CMK (cell line): Measurements from ENCODE around the gene PRIMA1.

ENCODE experiments used
- DNase-seq: peaks from one replicate; pipeline ENCODE4 v3.0.0-alpha.2; 2010; ENCODE audit warnings: low read depth

Gene PRIMA1

DNA sequence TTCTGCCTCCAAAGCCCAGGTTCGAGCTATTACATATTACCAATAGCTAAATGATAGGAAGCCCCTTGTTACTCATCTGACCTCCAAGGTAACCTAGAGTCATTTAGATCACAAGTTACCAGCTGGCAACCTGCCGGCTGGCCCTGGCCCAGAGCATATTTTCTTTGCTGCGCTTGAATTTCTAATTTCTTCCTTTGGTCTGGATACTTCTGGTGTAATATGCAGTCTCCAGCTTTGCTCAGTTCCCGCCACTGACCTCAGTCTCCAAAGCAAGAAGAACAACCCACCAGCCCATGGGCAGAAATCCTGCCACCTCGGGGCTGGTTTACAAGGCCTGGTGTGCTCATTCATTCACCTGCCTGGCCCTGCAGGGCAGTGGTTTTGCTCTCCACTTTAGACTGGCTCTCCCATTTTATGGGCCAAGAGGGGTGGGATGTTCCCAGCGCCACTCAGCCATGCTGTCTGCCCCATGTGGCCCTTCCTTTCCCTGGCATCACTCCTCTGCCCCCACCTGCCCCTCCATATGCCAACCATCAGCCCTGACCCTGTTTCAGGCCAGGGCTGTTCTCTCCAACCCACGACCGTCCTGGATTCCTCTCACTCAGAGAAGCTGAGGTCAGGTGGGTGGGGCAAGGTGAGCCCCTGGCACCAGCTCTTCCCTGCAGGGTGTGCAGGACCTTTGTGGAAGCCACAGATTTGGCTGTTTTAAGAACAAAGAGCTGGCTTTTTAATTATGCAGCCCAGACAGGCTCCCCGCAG lies 76.0 kb downstream of the PRIMA1 start:
- no peak for DNase-seq

DNA sequence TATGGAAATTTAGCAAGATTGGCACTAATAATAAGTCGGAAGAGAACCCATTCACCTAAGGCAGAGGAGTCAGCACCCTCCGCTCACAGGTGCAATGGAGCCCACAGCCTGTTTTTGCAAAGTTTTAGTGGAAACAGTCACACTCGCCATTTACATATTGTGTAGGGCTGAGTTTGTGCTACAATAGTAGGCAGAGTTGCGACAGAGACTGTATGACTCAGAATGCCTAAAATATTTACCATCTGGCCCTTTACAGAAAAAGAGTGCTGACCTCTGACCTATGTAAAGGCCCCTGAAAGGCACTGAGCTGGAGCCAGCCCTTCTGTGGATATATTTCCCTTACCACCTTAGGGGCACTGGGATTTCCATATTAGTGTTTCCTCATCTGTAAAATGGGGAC lies 79.0 kb downstream of the PRIMA1 start:
- no peak for DNase-seq

DNA sequence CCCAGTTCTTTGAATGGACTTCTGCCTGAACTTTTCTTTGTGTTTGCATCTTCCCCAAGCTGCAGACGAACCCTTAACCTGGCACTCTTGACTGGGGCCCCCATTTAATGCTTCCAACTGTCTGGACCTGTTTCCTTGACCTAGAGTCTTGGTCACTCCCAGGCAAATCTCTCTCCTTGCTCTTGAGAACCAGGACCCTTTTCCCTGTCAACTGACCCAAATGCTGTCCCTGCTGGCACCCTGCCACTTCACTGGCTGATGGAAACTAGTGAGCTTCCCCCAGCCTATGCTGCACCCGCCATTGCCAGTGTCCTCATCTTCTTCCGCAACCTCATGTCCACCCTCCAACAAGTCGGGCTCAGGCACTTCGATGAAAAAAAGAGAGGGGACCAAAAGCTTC lies 79.5 kb downstream of the PRIMA1 start:
- DNase-seq, result no peak

DNA sequence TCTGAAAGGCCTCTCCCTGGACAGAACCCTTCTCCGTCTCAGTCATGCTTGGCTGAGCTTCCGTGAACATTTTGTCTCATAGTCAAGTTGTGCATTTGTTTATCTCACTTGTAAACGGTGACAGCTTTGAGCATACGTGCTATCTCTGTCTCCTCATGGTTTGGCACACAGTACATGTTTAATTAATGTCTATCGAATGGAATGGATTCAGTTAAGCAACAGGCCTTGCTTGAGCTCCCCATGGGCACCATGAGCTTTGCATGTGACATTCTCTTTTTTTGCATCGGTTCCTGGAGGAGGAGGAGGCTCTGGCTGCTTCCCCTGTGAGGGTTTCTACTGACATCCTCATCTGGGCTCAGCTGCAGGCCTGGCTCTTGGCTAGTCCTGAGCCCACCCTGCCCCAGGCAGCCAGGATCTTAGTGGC lies 80.0 kb downstream of the PRIMA1 start:
- DNase-seq, result no peak

DNA sequence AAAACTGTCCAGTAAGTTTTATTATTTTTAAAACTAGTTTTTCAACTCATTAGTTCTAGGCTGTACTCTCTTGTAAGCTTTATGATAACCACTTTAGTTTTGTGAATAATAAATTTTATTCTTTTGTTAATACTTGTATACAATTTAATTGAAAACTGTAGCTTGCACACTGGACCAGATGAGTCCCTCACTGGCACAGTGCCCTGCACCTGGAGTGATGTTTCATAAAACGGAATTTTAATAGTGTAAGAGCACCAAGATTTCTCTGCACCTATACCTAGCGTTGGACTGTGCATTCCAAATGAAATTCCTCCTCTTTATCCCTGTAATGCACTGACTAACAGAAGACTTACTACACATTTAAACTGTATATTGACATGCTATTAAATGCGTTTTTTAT lies 80.8 kb downstream of the PRIMA1 start:
- DNase-seq, result no peak

DNA sequence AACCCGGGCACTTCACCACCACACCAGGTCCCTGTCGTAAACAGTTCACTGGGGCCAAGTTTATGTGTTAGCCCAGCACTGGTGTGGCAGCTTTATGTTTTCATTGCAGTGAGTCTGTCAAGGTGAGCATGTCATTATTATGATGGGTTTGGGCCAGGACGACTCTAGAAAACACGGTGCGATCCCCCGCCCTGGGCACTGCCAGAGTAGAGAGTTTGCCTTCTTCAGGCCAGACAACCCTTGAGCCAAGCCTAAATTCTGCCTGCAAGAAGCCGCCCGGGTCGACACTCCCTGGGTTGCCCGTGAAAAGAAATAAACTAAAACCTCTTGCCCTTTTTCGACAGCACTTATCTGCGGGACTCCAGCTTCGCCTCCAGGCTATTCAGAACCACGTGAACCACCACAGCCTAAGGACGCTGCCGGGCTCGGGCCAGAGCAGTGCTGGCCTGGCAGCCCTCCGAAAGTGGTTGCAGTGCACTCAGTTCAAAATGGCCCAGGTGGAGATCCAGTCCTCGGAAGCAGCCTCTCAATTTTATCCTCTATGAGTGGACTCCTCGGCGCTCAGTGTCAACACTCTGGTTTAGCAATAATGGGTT lies 81.8 kb downstream of the PRIMA1 start:
- DNase-seq, result no peak

DNA sequence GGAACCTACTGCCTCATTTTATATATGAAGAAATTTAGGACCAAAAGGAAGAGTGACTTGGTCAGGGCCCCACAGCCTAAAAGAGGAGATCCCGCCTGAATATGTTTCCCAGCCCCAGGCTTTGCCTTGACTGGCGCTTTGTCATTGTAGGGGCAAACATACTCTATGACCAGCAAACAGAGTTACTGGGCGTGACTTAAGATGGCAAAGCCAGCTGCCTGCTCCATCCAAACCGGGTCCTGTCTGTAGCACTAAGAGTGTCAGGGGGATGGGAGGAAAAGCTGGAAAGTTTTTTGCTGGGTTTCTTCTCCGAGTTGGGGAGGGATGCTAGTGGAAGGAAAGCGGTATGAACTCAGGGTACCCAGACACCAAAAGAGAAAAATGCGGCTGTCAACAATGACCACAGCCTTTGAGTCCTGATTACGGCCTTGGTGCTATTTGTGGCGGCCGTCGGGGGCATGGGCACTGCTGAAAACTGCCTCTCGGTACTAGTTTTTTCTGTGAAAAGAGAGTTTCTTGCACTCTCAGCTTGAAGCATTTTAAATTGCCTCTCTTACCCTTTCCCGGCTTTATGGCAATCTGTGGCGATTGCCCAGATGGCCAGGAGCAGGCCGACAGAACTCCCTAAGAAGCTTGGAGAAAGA lies 82.7 kb downstream of the PRIMA1 start:
- DNase-seq, result no peak

DNA sequence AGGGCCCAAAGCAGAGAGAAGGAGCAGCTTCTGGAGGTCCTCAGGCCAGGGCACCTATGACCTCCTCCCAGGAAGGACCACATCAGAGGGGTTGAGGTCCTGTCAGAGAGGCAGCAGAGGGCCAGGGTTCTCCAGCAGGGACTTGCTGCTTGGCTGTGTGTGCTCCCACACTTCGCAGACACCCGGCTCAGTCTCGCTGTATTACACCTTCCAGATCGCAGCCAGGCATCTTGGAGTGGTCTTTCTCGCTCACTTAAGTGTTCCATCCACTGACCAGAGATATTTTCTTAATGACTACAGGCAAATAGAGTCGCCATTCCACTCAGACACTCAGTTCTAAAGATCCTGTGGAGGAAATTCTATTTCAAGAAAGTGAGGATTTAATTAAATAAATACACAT lies 84.3 kb downstream of the PRIMA1 start:
- no peak for DNase-seq

DNA sequence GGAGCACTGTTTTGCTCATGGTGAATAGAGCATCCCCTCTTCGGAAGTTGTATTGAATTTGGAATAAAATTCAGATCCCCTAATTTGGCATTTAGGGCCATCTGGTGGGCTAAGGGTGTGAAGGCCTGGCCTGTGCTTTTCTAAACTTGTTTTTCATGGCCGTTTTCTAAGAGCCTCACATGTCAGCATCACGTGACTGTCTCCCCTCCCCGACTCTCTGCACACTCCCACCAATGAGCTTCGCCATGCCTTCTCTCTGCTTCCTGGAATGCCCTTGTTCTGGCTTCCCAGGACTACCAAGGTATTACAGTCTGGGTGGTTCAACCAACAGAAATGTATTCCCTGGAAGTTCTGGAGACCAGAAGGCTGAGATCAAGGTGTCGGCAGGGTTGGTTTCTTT lies 85.3 kb downstream of the PRIMA1 start:
- DNase-seq, result no peak

DNA sequence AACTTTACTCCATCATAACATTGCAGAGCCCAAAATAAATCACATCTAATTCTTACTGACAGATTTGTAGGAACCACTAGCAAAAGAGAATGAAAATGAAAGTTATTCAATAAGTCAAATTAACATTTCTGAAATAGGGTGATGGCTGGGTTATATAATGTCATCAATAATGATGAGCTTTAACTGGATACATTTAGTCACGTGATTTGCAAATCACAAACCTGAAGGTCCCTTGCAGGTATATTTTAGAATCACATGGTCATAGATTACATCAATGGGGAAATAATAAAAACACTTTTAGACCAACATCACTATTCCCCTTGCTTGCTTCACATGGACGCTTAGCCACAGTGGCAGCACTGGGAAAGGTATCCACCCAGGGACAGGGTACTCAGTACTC lies 86.7 kb downstream of the PRIMA1 start:
- no peak for DNase-seq

DNA sequence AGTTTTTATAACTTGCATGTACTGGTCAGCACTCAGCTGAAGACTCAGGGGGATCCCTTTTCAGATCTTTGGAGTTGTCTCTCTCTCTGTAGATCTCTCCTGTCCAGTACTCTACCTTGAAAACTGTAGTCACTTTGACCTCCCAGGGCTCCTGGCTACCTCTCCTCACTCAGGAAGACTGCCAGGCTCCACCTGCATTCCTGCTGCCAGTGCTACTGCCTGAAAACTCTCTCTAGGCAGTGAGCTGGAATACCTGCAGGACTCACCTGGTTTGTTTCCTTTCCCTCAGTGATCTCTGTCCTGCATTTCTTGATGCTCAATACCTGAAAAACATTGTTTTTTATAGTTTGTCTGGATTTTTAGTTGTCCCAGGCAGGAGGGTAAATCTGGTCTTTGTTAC lies 87.4 kb downstream of the PRIMA1 start:
- DNase-seq, result no peak

DNA sequence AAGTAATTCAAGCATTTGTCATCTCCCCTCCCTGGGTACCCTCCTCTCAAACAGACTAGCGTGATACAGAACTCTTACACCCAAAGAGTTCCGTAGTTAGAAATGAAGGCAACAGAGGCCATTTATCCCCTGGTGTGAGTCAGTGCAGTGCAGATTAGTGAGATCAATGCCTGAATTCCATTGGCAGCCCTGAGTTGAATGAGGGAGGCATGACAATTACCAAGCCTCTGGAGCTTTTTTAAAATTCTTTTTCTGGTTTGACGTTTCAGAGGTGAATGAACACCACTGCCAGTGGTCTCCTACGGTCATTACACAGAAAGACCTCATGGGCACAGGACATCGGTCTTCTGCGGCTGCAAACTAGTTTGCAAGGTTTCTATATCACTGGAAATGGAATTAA lies 94.4 kb downstream of the PRIMA1 start:
- DNase-seq, result no peak

DNA sequence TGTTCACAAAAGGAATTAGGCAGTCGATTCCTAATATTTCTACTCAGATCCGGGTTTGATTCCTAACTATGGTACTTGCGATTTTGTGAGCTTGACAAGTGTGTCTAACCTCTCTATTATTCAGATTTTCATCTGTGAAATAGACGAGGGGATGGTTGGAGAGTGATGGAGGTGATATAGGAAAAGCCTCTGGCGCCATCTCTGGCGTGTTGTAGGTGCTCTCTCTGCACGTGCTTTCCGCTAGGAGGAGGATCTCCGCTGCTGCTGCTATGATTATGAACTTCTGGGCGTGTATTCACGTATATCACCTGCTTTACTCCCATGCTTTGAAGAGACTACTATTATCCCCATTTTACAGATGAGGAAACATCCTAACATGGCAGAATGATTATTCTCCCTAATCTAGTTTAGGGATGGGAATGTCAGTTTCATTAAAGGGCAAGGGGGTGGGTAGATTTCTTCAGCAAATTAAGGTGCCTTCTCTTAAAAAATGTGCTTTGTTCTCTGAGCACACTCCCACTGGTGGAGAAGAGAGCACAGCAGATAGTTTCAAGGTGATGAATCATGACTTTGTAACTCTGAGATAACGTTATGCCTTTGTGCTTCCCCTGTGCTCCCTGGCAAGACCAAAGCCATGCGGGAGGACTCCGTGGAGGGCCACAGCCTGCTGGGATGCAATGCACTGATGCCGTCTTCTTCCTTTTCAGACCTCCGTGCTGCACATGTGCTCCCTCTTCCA lies 97.1 kb downstream of the PRIMA1 start:
- DNase-seq, result no peak

DNA sequence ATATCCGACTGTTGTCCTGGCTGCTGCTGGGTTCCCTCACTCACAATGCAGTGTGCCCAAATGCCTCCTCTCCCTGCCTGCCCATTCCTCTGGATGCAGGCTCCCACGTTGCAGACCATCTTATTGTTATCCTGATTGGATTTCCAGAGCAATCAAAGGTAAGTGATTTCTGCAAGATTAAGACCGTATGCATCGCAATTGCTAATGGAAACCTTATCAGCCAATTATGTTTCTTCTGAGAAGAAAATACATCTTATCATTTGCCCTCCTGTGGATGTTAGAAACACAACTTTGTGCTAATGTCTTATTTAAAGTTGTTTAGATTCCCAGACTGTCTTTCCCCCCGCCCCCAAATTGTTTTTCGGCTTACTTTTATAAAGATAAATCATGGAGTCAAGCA lies 98.1 kb downstream of the PRIMA1 start:
- DNase-seq, result no peak

DNA sequence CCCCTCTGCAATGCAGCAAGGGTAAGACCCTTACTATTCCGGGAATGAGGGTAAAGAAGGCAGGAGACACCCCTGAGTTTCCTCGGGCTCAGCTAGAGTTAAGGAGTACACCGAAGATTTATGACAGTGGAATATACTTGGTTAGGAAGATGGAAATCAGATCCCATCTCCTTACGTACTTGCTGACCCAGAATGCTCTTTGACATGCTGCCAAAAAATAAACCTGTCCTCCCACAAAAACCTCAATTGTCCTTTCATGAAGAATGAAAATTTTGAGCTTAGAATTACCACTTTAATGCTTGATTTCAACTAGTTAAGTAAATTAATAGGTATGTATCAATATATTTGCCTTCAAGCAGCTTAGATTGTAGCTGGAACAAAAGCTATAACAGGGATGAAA lies 99.5 kb downstream of the PRIMA1 start:
- no peak for DNase-seq

DNA sequence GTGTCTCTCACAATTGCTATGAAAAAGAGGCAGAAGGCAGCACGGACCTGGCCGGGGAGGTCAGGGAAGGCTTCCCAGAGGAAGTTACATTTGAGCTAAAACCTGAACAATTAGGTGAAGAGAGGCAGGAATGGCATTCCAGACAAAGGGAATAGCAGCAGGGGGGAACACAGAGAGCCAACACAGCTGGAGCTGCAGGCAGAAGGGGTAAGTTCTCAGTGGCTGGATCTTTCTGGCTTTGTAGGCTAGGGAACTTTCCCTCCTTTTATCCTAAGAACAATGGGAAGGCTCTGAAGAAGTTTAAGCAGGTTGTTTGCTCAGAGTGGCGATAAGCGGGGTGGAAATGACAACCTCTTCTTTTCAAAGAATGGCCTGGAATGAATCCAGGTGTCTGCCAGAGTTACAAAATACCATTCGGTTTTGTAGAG lies 100.0 kb downstream of the PRIMA1 start:
- DNase-seq, result no peak

DNA sequence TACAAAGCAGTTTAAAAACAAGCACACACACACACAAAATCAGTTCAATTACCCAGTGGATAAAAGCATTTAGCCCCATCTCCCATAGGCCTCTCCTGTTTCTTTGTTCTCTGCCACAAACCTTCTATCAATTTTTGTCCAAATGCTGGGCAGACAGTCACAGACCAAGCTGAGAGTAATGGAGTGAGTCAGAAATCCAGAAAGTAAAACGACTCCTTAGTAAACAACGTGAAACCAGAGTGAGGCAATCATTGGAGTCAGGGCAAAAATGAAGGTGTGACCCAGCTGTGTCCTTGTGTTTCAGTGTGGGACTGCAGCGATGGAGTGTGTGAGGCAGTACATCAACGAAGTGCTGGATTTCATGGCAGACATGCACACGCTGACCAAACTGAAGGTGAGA lies 102.0 kb downstream of the PRIMA1 start:
- DNase-seq, result no peak

DNA sequence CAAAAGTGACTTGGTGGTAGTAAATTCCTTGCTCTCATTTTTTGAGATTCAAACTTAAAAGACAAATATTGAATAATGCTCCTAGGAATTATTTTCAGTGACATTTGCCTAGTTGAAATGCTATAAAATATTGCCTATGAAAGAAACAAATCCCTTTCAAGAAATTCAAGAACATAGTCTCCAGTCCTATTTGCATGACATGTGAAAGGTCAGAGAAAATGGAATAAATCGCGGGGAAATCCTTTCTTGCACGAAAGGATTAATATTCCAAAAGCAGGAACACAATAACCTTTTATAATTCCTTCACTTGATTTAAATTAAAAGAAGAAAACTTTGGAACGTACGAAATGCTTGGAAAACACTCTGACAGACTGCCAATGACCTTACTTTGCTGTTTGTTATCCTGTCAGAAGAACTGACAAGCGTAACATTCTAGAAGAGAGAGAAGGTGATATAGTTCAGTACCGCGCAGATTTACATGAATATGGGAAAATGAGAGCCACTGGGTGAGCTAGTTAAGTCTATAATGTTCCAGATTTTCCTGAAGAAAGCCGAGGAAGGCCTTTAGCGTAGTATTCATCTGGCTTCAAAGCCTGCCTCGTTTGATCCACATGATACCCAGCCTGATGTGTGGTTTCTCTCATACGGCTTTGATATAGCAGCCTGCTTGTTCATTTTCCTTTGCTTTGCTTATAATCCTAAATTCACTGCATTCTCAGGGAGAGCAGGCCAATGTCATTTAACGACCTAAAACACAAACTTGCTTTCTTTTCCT lies 103.0 kb downstream of the PRIMA1 start:
- DNase-seq, result no peak

DNA sequence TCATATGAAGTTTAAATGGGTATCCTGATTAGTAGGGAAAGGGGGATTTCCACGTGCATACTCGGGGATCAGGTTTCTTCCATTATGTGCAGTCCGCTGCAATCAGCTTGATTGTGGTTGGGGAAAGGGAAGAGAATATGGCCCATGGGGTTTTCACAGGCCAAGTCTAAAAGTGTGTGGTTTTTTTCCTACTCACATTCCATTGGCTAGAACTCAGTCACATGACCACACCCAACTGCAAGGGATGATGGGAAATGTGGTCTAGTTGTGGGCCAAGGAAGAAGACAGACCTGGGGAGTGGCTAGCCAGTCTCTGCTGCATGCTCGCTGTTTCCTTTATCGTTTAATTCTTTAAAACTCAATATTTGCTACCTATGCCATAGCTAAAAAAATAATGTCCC lies 105.1 kb downstream of the PRIMA1 start:
- peak; percentile 86 for DNase-seq

DNA sequence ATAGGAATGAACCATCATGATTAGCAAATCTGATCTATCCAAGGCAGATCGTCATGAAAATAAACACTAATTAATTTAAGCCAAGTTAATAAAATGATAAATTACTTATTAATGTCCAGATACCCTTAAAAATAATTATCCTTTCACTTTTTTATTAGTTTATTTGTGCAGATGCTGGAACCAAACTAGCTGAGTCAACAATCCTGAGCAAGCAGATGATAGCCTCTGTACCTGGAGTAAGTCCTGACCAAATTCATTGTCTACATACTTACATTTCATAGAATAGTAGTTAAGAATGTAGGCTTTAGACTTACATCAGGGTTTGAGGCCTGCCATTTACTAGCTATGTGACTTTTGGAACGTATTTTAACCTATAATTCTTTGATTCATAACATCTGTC lies 105.8 kb downstream of the PRIMA1 start:
- DNase-seq, result no peak

DNA sequence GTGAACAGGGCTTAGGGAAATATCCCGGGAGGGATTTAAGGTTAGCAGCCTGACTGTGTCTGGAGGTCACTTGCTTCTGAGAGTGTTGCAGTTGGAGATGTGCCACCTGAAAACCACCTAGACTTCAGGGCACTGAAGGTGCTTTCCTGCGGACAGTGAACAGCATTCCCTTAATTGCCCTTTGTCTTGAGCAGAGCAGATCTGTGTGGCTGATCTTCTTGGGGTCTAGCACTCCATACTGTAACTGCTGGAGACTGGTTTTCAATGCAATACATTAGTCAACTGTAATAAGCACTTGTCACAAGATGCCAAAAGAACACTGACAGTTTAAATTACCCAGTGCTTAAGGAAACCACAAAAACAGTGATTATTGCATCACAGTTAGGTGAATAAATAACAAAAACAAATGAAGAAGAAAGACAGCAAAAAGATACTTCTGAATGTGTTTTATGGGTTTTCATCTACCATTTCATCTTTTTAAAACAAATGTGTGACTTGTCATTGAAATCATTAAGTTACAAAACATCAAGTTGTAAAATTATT lies 111.8 kb downstream of the PRIMA1 start:
- no peak for DNase-seq

DNA sequence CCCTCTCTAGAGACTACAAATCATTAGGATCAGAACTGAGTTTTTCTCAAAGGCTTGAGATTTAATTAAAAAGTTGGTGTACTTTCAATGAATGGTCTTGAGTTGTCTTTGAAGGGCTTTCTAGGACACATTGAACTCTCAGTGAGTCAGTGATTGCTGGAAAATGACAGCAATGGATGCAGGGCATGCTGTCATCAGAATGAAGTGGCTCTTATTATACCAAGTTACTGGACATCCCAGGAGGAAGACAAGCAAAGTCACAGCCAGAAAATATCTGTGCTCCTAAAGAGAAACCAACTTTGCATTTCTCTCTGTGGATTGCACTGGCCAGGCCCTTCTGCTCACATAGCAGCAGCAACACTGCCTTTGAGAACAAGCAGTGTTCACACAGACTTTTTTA lies 112.6 kb downstream of the PRIMA1 start:
- no peak for DNase-seq
